A549 (cell line): Measurements from ENCODE around the gene C5.

Source experiments
- CTCF ChIP-seq: fragments of >200 bp; sonication (Bioruptor Twin); formaldehyde crosslinking; IDR thresholded peaks from 3 replicates; pipeline ENCODE4 v1.5.1; 2016
- ELK1 ChIP-seq: fragments of 150-350 bp; IDR thresholded peaks from 2 replicates; pipeline ENCODE4 v1.6.1; 2014; ENCODE audit warnings: low read depth, mild to moderate bottlenecking, low read length
- EP300 ChIP-seq, 2 experiments: fragments of >200 bp; sonication (Bioruptor Twin); formaldehyde crosslinking; IDR thresholded peaks; 2 replicates in 1 of 2; 3 replicates in 1 of 2; pipeline ENCODE4 v1.6.1; 2016 to 2017
- PHF8 ChIP-seq: fragments of 200-600 bp; sonication (generic); IDR thresholded peaks from 2 replicates; pipeline ENCODE4 v1.6.1; 2016; ENCODE audit warnings: low read depth, mild to moderate bottlenecking, antibody characterized with exemption, moderate library complexity, borderline replicate concordance
- POLR2A ChIP-seq: IDR thresholded peaks from 2 replicates; pipeline ENCODE4 v1.6.1; 2012; ENCODE audit warnings: mild to moderate bottlenecking, low read length
- ZSCAN20 ChIP-seq: fragments of 250-450 bp; sonication (Bioruptor Pico); IDR thresholded peaks from 2 replicates; pipeline ENCODE4 v1.8.0; 2022; ENCODE audit warnings: mild to moderate bottlenecking, moderate library complexity

GRCh38 chr9:120942186-120943001 lies 107.7 kb downstream of the C5 start:
- no peak for TF ChIP-seq CTCF
- TF ChIP-seq POLR2A, result no peak
- TF ChIP-seq EP300 (IDR thresholded peaks at IDR 0.05), result no peak
- TF ChIP-seq ELK1, result no peak
- no peak for TF ChIP-seq PHF8
- TF ChIP-seq ZSCAN20, result no peak
